Spleen (tissue), 7 donors: ENCODE measurements around the gene ABCC1.

Source experiments
- CTCF ChIP-seq, 11 experiments: fragments of 200-600 bp in 7 of 11; fragments of 450-650 bp in 4 of 11; sonication (generic) in 4 of 11; IDR thresholded peaks in 8 of 11; conservative IDR thresholded peaks in 3 of 11; 1 replicate in 7 of 11; 2 replicates in 4 of 11; pipeline versions ENCODE4 v1.4.0 to v1.8.0; 2016 to 2021; ENCODE audit warnings: antibody characterized with exemption in 11 of 11, inconsistent platforms in 4 of 11, mild to moderate bottlenecking in 1 of 11
- POLR2A ChIP-seq, 3 donors: fragments of 450-650 bp; IDR thresholded peaks; one replicate each; pipeline ENCODE4 v1.5.1; 2017; ENCODE audit warnings: antibody characterized with exemption in 3 of 3, mild to moderate bottlenecking in 1 of 3
- donor health status: DM: no; HTN: no; CAD: no; lungs with moderate emphysema.
- donor health status: DM: no; HTN: no; CAD: no.
- donor health status: DM: no; HTN: no; CAD: no.

GRCh38 chr16:16071631-16072244, 122.3 kb downstream of the ABCC1 start:
- no peak for TF ChIP-seq CTCF (IDR thresholded peaks at IDR 0.05 in 8 of 11, conservative IDR thresholded peaks at IDR 0.05 in 3 of 11)
- TF ChIP-seq POLR2A (IDR thresholded peaks at IDR 0.05): no peak
